Activated naive CD4-positive, alpha-beta T cell treated with anti-CD3 and anti-CD28 coated beads, Interleukin-2, amount 10 ng/mL, durations not matched to agents 7 days and 5 days (primary cell): ENCODE data around the gene AKIP1.
"Not testable (repeated sequence)": the region's sequence is repeated elsewhere in the genome, so short reads cannot be mapped to it uniquely, and the experiment has no call there.

Source experiments
- CTCF ChIA-PET: fragments of 350-600 bp; sonication (Branson Sonifier 250); formaldehyde crosslinking; loops from one replicate; lab custom pipeline; 2021; ENCODE audit warnings: antibody characterized with exemption; lab: Charles Lee
- DNase-seq: peaks from one replicate; pipeline ENCODE4 v3.0.0-alpha.2; 2020
- H3K27ac Mint-ChIP-seq: one replicate; pipeline ENCODE4 v1.8.0; 2021; ENCODE audit warnings: mild to moderate bottlenecking, moderate library complexity, mixed read lengths
- H3K27me3 Mint-ChIP-seq: one replicate; pipeline ENCODE4 v1.8.0; 2021; ENCODE audit warnings: mild to moderate bottlenecking, mixed read lengths
- H3K36me3 Mint-ChIP-seq: one replicate; pipeline ENCODE4 v1.8.0; 2021; ENCODE audit warnings: mixed read lengths
- H3K4me1 Mint-ChIP-seq: one replicate; pipeline ENCODE4 v1.8.0; 2021; ENCODE audit warnings: mixed read lengths
- H3K4me3 Mint-ChIP-seq: one replicate; pipeline ENCODE4 v1.8.0; 2021; ENCODE audit warnings: mild to moderate bottlenecking, moderate library complexity, mixed read lengths
- H3K9me3 Mint-ChIP-seq: one replicate; pipeline ENCODE4 v1.8.0; 2021; ENCODE audit warnings: mixed read lengths

Gene AKIP1

DNA sequence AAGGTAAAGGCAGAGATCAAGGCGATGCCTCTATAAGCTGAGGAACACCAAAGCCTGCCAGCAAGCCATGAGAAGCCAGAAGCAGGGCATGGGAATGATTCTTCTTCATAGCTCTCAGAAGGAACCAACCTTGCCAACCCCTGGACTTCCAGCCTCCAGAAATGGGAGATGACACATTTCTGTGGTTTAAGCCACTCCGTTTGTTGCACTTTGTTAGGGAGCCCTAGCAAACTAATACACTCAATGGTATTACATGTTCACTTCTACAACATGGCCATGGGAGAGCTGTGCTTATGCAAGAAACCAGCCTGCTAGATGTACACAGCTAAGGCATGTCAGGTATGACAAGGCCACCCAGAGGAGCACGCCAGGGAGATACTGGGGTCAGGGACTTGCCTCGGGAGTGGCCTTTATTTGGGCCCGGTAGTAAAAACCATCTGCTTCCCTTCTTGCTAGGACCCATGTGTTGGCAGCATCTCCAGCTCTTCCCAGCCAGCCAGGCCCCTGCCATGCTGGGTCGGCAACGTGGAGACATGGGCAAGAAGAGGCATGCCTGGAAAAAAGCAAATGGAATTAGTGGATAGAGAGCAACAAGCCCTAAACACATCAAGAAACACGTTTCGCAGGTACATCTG is 18.1 kb downstream of the AKIP1 start:
- no peak for DNase-seq
- Mint-ChIP-seq H3K9me3 (no peaks in the 10 kb centered on the region), H3K36me3 (peaks cover 3% of the 10 kb centered on the region), H3K4me3 (no peak overlapping the region), H3K27ac (no peak overlapping the region), H3K27me3 (no peaks in the 10 kb centered on the region), H3K4me1 (no peaks in the 10 kb centered on the region)
- CTCF ChIA-PET, result interaction anchor here (1.6 kb wide), 1 partner anchor 14 kb away, joined by 4 read pairs; no protein-coding TSS in a partner anchor

DNA sequence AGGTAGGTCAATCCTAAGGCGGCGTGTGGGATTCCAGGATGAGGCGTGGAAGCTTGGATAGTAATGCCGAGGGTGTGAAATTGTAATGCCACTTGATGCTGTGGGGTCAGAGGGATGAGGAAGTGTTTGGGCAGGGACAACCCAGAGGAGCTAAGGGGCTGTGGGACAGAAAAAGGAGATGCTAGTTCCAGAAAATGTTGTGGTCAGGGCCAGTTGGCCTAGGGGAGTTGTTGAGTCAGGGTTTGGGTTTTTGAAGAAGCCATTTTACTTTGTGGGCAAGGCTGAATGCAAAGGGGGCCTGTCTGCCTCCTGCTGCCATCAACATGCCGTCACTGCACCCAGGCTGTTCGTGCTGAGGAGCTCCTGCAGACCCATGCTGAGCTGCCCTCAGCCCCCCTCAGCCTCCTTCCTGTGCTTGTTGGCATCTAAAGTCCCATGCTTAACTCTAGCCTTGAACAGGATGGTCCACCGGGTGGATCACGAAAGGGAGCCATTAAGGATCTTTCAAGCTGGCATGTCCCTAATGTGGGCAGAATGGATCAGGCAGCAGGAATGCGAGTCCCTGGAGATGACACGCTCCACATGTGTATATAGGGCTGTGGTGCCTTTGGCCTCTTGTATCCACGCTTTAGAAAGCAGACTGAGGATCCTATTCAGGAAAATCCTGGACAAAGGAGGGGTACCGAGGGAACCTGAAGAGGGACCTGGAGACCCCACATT is 19.6 kb downstream of the AKIP1 start:
- no peak overlapping the region for H3K4me3 Mint-ChIP-seq
- CTCF ChIA-PET, result interaction anchor here (0.7 to 1.6 kb wide), 2 partner anchors 16 to 29 kb away, joined by 3 to 4 read pairs; no protein-coding TSS in a partner anchor
- H3K27me3 Mint-ChIP-seq, result no peaks in the 10 kb centered on the region
- DNase-seq, result no peak
- no peaks in the 10 kb centered on the region for H3K36me3 Mint-ChIP-seq
- peaks cover 5% of the 10 kb centered on the region for H3K4me1 Mint-ChIP-seq
- H3K27ac Mint-ChIP-seq, result no peak overlapping the region
- H3K9me3 Mint-ChIP-seq, result no peaks in the 10 kb centered on the region

DNA sequence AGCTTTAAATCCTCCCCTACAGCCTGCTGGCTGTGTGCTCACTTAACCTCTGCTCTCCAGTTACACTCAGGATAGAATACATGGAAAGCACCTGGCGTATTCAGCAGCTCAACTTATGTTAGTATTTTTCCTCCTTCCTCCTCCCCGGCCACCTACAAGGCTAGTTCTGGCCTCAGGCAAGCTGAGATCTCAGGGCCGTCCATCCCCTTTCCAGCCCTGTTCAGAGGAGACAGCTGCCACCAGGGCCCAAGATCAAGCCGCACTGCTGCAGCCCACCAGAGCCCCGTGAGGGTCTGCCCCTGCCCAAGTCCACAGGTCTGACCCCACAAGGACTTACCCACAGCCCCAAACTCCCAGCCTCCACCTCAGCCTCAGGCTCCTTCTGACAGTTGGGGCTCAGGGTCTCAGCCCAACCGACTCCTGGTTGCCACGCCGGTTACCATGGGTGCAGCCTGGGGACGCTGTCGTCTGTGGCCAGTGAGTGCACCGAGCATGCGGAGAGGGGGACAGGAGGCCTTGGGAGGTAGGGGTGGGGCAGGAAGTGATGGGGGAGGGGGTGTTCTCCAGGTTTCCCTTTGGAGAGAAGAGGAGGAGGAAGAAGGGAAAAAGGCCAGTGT is 21.7 kb downstream of the AKIP1 start, which contains the start of gene C11orf16:
Gene C11orf16 (minus strand): TSS at position 384 of the 617 bp plus-strand sequence. CDS start 639 bp downstream, outside the sequence.
- Mint-ChIP-seq H3K4me1 (peaks cover 5% of the 10 kb centered on the region), H3K27ac (no peak within 1 kb of the TSS), H3K9me3 (no peaks in the 10 kb centered on the region), H3K36me3 (no peaks in the 10 kb centered on the region), H3K27me3 (no peaks in the 10 kb centered on the region), H3K4me3 (no peak within 1 kb of the TSS)
- no peak for DNase-seq
- CTCF ChIA-PET, result no interaction called here

DNA sequence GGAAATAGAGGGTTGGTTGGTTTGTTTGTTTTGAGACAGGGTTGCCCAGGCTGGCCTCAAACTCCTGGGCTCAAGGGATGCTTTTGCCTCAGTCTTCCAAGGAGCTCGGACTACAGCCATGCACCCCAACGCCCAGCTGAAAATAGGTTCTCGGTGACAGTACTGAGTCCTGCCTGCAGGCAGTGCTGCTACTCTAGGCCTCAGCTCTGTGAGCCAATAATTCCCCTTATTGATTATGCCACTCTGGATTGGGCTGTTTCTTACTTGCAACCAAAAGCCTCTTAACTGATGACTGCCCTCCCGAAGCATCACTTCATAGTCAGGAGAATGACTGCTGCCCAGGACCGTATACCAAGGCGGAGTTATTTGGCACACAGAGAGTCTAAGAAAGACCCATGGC is 22.9 kb downstream of the AKIP1 start:
- Mint-ChIP-seq H3K36me3 (no peaks in the 10 kb centered on the region), H3K9me3 (no peaks in the 10 kb centered on the region), H3K4me1 (peaks cover 5% of the 10 kb centered on the region), H3K27me3 (no peaks in the 10 kb centered on the region), H3K27ac (no peak overlapping the region), H3K4me3 (no peak overlapping the region)
- CTCF ChIA-PET, result no interaction called here
- DNase-seq, result no peak

DNA sequence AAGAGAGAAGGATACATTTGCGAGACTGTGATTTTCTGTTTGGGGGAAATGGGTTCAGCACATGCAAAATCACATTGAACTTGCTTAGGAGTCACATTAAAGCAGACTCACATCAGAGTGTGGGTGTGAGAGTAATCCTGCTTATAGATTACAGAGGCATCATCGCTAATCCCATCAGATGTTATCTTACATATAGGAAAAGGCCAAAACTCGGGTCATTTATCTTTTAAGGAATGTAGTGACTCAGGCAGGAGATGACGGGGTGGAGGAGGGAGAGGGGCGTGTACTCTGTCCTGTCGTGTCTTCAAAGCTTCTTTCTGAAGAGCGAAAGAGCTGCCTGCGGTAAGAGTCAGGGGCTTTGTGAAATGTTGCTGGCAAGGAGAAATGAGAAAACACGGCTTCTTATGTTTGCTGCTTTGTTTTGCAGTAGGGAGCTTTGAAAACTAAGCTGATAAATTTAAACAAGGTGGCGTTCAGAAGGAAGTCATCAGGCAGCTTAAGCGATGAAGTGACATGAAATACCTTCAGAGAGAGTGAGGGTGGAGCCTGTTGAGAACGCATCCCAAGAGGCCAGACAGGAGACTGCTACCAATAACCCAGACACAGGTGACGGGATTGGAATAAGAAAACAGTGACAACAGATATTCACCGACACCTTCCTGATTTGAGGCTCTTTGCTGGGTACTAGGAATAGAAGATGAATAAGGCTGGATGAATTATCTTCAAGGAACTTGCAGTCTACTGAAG is 23.9 kb downstream of the AKIP1 start:
- H3K36me3 Mint-ChIP-seq, result no peaks in the 10 kb centered on the region
- H3K4me3 Mint-ChIP-seq, result no peak overlapping the region
- H3K27ac Mint-ChIP-seq, result no peak overlapping the region
- CTCF ChIA-PET, result interaction anchor here (1.0 to 1.2 kb wide), 4 partner anchors 20 to 54 kb away, joined by 3 to 7 read pairs (median 4); no protein-coding TSS in a partner anchor
- peaks cover 5% of the 10 kb centered on the region for H3K4me1 Mint-ChIP-seq
- no peaks in the 10 kb centered on the region for H3K9me3 Mint-ChIP-seq
- DNase-seq, result no peak
- no peaks in the 10 kb centered on the region for H3K27me3 Mint-ChIP-seq

DNA sequence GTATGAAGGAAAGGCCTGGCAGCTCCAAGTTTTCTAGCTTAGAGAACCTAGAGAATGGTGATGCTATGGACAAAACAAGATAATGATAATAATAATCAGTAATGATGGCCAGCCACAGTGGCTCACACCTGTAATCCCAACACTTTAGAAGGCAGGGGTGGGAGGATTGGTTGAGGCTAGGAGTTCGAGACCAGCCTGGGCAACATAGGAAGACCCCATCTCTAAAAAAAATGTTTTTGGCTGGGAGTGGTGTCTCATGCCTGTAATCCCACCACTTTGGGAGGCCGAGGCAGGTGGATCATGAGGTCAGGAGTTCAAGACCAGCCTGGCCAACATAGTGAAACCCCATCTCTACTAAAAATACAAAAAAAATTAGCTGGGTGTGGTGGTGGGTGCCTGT is 24.8 kb downstream of the AKIP1 start:
- DNase-seq, H3K4me1 Mint-ChIP-seq, H3K27ac Mint-ChIP-seq, H3K36me3 Mint-ChIP-seq, H3K4me3 Mint-ChIP-seq, H3K9me3 Mint-ChIP-seq, H3K27me3 Mint-ChIP-seq: not testable (repeated sequence)
- CTCF ChIA-PET, result interaction anchor here (1.0 to 1.2 kb wide), 3 partner anchors 21 to 24 kb away, joined by 3 to 7 read pairs (median 5); no protein-coding TSS in a partner anchor

DNA sequence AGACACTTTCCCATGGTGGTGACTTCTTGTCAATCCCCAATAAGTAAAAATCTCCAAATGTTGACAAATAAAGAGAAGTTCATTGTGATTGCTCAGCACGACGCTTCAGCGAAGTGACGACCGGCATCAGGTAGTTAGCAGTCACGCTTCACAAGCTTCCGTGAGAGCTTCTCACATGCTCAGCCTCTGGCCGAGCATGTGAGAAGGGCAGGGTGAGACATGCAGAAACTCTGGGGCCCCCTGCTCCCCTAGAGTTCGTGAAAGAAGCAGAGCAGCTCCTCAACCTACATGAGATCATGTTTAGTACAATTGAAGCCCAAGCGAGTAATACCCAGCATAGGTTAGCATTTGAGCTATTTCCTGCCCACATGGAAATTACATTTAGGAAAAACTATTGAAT is 26.2 kb downstream of the AKIP1 start:
- H3K4me1 Mint-ChIP-seq, result peaks cover 5% of the 10 kb centered on the region
- DNase-seq, result no peak
- H3K9me3 Mint-ChIP-seq, result no peaks in the 10 kb centered on the region
- CTCF ChIA-PET, result interaction anchor here (1.0 to 1.3 kb wide), 3 partner anchors 23 to 201 kb away, joined by 3 to 4 read pairs (median 4); no protein-coding TSS in a partner anchor
- no peaks in the 10 kb centered on the region for H3K36me3 Mint-ChIP-seq
- H3K27ac Mint-ChIP-seq, result no peak overlapping the region
- H3K27me3 Mint-ChIP-seq, result peaks cover 15% of the 10 kb centered on the region
- no peak overlapping the region for H3K4me3 Mint-ChIP-seq

DNA sequence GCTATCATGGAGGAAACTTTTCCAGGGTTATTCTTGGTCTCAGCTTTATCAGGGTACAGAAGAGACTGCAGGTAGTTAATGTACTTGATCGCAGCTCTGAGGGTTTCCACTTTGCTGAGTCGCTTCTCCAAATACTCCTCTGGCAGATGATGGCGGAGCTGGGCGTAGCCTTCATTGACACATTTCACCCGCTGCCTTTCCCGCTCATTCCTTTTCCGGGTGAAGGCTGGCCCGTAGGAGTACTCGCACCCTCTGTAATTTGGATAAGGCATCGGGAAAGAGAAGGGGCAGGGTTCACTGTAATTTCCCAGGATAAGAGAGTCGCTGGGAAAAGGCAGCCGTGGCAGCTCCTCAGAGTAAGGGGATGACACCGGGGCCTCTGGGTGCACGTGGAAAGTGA is 26.7 kb downstream of the AKIP1 start:
- H3K9me3 Mint-ChIP-seq, result no peaks in the 10 kb centered on the region
- H3K36me3 Mint-ChIP-seq, result no peaks in the 10 kb centered on the region
- H3K4me1 Mint-ChIP-seq, result peaks cover 5% of the 10 kb centered on the region
- H3K27ac Mint-ChIP-seq, result no peak overlapping the region
- CTCF ChIA-PET, result interaction anchor here (1.0 to 1.3 kb wide), 2 partner anchors 22 to 200 kb away, joined by 3 to 4 read pairs; no protein-coding TSS in a partner anchor
- DNase-seq, result no peak
- no peak overlapping the region for H3K4me3 Mint-ChIP-seq
- peaks cover 15% of the 10 kb centered on the region for H3K27me3 Mint-ChIP-seq

DNA sequence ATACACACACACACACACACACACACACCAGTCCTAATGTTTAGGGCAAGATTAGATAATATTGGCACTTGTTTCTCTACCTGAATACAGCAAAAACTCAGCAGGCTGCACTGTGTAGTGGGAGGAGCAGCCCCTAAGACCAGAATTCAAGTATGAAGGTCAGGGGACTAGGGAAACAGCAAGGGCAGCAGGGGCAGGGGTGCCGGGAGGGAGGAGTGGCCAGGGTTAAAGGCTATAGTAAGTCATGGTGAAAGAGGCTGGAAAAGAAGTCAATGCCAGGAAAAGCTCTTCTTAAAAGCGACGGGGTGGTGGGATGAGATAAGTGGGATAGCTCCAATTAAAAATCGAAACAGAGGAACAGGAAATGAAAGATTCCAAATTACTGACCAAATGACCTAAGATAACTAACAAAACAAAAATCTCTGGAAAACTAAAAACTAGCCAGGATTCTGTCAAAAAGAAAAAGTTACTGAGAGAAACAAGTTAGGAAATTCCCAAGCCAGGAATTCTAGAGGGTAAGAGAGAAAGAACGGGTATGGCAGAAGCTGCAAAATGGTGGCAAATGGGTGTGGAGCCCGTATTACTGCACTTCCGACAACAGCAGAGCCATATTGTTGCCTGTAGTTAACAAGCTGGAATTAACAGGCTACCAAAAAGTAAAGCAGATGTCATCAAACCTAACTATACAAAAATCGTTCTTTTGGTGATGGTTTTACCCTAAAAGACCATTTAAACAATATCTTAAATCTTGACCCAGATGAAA is 30.5 kb downstream of the AKIP1 start:
- peaks cover 4% of the 10 kb centered on the region for H3K36me3 Mint-ChIP-seq
- peaks cover 22% of the 10 kb centered on the region for H3K27me3 Mint-ChIP-seq
- CTCF ChIA-PET, result interaction anchor here (1.5 kb wide), 1 partner anchor 18 kb away, joined by 6 read pairs; no protein-coding TSS in a partner anchor
- H3K4me1 Mint-ChIP-seq, result no peaks in the 10 kb centered on the region
- no peaks in the 10 kb centered on the region for H3K9me3 Mint-ChIP-seq
- no peak overlapping the region for H3K4me3 Mint-ChIP-seq
- DNase-seq, result no peak
- no peak overlapping the region for H3K27ac Mint-ChIP-seq

DNA sequence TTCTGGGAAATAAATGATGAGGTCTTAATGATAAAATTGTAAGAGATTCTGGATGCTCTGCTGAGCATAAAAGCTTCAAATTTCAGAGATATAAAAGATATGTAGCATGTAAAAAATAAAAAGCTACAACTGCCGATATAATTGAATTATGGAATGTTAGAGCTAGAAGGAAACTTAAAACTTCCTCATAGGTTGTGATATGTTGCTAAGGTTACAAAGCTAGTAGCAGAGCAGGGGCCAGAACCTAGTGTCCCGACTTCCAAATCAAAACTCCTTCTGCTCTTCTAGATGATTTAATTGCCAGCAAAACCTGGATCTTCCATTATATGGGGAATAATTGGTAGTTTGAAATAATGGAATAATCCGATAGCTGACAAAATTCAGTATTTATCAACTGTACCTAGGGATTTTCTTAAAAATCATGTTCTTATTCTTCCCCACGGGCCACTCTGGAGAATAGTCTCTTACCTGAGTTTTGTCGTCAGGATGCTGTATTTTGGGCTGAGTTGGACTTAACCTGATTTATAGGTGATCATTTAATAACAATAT is 31.6 kb downstream of the AKIP1 start, which contains the start of gene ASCL3:
Gene ASCL3 (minus strand): TSS at position 499 of the 549 bp plus-strand sequence. CDS start 4,855 bp downstream, outside the sequence.
- H3K27ac Mint-ChIP-seq, result no peak within 1 kb of the TSS
- H3K27me3 Mint-ChIP-seq, result peaks cover 22% of the 10 kb centered on the region
- DNase-seq, result no peak
- H3K36me3 Mint-ChIP-seq, result peaks cover 10% of the 10 kb centered on the region
- H3K9me3 Mint-ChIP-seq, result no peaks in the 10 kb centered on the region
- no peaks in the 10 kb centered on the region for H3K4me1 Mint-ChIP-seq
- no peak within 1 kb of the TSS for H3K4me3 Mint-ChIP-seq
- CTCF ChIA-PET, result interaction anchor here (1.5 kb wide), 1 partner anchor 17 kb away, joined by 6 read pairs; no protein-coding TSS in a partner anchor

DNA sequence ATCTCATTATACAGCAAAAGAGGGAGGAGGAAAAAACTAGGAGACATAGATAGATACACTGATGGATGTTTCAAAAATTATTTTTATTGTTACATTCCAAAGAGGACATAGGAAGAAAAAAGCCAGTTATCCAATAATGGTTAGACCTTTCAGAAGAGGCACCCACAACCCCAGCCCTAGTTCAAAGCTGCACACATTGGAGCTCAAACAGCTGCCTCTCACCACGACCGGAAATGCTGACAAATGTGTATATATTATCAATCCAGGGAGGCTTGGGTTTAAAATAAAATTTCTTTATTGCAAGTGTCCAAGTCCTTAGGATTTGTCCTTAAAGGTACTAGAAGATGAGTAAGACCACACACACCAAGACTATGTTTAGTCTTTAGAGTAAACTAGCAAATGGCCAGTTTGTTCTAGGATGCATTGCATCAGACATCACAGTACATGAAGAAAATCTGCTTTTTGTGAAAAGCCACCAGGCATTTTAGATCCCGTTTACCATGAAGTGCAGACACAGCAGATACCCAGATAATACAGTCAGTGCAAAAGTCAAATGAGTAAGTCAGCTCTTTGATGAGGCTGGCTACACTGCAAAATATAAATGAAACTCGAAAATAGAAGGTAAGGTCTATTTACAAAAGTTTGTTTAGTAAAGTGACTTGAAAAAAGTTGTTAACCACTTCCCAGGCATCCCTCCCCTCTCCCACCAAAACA is 36.4 kb downstream of the AKIP1 start:
- H3K4me1 Mint-ChIP-seq, result no peaks in the 10 kb centered on the region
- CTCF ChIA-PET, result interaction anchor here (0.9 kb wide), 1 partner anchor 33 kb away, joined by 4 read pairs; no protein-coding TSS in a partner anchor
- H3K27ac Mint-ChIP-seq, result no peak overlapping the region
- no peak overlapping the region for H3K4me3 Mint-ChIP-seq
- no peaks in the 10 kb centered on the region for H3K9me3 Mint-ChIP-seq
- no peak for DNase-seq
- H3K27me3 Mint-ChIP-seq, result peaks cover 7% of the 10 kb centered on the region
- H3K36me3 Mint-ChIP-seq, result peaks cover 37% of the 10 kb centered on the region

DNA sequence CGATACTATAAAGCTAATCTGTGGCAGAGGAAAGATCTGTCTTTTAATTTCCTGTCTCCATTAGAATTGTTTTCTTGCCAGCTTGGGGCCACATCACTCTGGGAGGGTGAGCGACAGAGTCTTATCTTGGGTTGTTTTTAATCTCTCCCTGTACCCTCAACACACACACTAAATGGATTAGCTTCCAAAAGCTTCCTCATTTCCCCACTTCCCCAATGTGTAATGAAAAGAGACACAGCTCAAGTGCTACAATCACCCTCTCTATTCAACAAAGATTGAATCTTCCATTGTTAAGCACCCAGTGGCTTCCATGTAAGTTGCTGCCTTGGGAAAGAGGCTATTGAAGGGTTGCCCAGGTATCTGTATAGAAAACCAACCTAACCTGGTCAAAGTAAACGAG is 37.9 kb downstream of the AKIP1 start:
- peaks cover 2% of the 10 kb centered on the region for H3K27me3 Mint-ChIP-seq
- H3K4me3 Mint-ChIP-seq, result no peak overlapping the region
- no peak for DNase-seq
- no peaks in the 10 kb centered on the region for H3K4me1 Mint-ChIP-seq
- CTCF ChIA-PET, result interaction anchor here (1.4 to 2.0 kb wide), 2 partner anchors 11 to 13 kb away, joined by 4 read pairs; no protein-coding TSS in a partner anchor
- no peaks in the 10 kb centered on the region for H3K9me3 Mint-ChIP-seq
- H3K27ac Mint-ChIP-seq, result no peak overlapping the region
- H3K36me3 Mint-ChIP-seq, result peaks cover 51% of the 10 kb centered on the region
